HUES6 (cell line): ENCODE data around the gene CADPS.

Experiments used
- H3K27ac ChIP-seq: 2 replicates; pipeline ENCODE4 v1.7.0; 2013; ENCODE audit warnings: low read depth, mild to moderate bottlenecking, low read length, inconsistent platforms
- H3K27me3 ChIP-seq: 2 replicates; pipeline ENCODE4 v1.6.1; 2013; ENCODE audit warnings: low read length; ENCODE audit not compliant: control insufficient read depth, insufficient read depth
- H3K36me3 ChIP-seq: 2 replicates; pipeline ENCODE4 v1.6.1; 2013; ENCODE audit warnings: low read length; ENCODE audit not compliant: control insufficient read depth, insufficient read depth
- H3K4me1 ChIP-seq: 2 replicates; pipeline ENCODE4 v1.6.1; 2013; ENCODE audit warnings: low read length; ENCODE audit not compliant: control insufficient read depth, insufficient read depth
- H3K4me3 ChIP-seq: 2 replicates; pipeline ENCODE4 v1.5.1; 2013; ENCODE audit warnings: low read depth, low read length
- H3K9ac ChIP-seq: one replicate; pipeline ENCODE4 v1.6.1; 2013; ENCODE audit warnings: mild to moderate bottlenecking, low read length
- H3K9me3 ChIP-seq: 2 replicates; pipeline ENCODE4 v1.6.1; 2013; ENCODE audit warnings: low read depth, low read length; ENCODE audit not compliant: control insufficient read depth, insufficient read depth

Gene CADPS

GRCh38 chr3:62571916-62572315 lies 303.3 kb downstream of the CADPS start:
- no peak overlapping the region for H3K9ac ChIP-seq
- H3K4me3 ChIP-seq: no peak overlapping the region
- H3K27me3 ChIP-seq: no peaks in the 10 kb centered on the region
- H3K9me3 ChIP-seq: no peaks in the 10 kb centered on the region
- H3K36me3 ChIP-seq: no peaks in the 10 kb centered on the region
- no peak overlapping the region for H3K27ac ChIP-seq
- H3K4me1 ChIP-seq: peaks cover 3% of the 10 kb centered on the region; the same call in 1 of the 2 replicates

- Histone ChIP-seq H3K27ac (no peak overlapping the region), H3K9ac (no peak overlapping the region), H3K4me3 (no peak overlapping the region), H3K27me3 (no peaks in the 10 kb centered on the region), H3K4me1 (peaks cover 3% of the 10 kb centered on the region; the same call in 1 of the 2 replicates), H3K36me3 (no peaks in the 10 kb centered on the region), H3K9me3 (no peaks in the 10 kb centered on the region)
These were observed 304.3 kb downstream of the CADPS start for GRCh38 chr3:62570888-62571287.

- H3K9ac ChIP-seq: no peak overlapping the region
- no peaks in the 10 kb centered on the region for H3K27me3 ChIP-seq
- H3K4me1 ChIP-seq: peaks cover 3% of the 10 kb centered on the region; the same call in 1 of the 2 replicates
- H3K36me3 ChIP-seq: no peaks in the 10 kb centered on the region
- H3K27ac ChIP-seq: no peak overlapping the region
- H3K9me3 ChIP-seq: no peaks in the 10 kb centered on the region
- no peak overlapping the region for H3K4me3 ChIP-seq
These were observed 305.6 kb downstream of the CADPS start for GRCh38 chr3:62569609-62570008.

- Histone ChIP-seq H3K4me1 (peaks cover 3% of the 10 kb centered on the region; the same call in 1 of the 2 replicates), H3K4me3 (no peak overlapping the region), H3K27ac (no peak overlapping the region), H3K9ac (no peak overlapping the region), H3K36me3 (no peaks in the 10 kb centered on the region), H3K27me3 (no peaks in the 10 kb centered on the region), H3K9me3 (no peaks in the 10 kb centered on the region)
These were observed 307.9 kb downstream of the CADPS start for GRCh38 chr3:62567097-62568021.

- Histone ChIP-seq H3K4me3 (no peak overlapping the region), H3K9ac (no peak overlapping the region), H3K36me3 (no peaks in the 10 kb centered on the region), H3K4me1 (peaks cover 3% of the 10 kb centered on the region; the same call in 1 of the 2 replicates), H3K27me3 (no peaks in the 10 kb centered on the region), H3K27ac (no peak overlapping the region), H3K9me3 (no peaks in the 10 kb centered on the region)
These were observed 309.1 kb downstream of the CADPS start for GRCh38 chr3:62566022-62566557.

- Histone ChIP-seq H3K27me3 (no peaks in the 10 kb centered on the region), H3K9me3 (no peaks in the 10 kb centered on the region), H3K36me3 (no peaks in the 10 kb centered on the region), H3K4me3 (no peak overlapping the region), H3K27ac (no peak overlapping the region), H3K9ac (no peak overlapping the region), H3K4me1 (peaks cover 3% of the 10 kb centered on the region; the same call in 1 of the 2 replicates)
These were observed 312.6 kb downstream of the CADPS start for GRCh38 chr3:62562596-62562995.

- Histone ChIP-seq H3K27me3 (no peaks in the 10 kb centered on the region), H3K4me3 (no peak overlapping the region), H3K9ac (no peak overlapping the region), H3K36me3 (no peaks in the 10 kb centered on the region), H3K9me3 (no peaks in the 10 kb centered on the region), H3K27ac (no peak overlapping the region), H3K4me1 (no peaks in the 10 kb centered on the region)
These were observed 313.2 kb downstream of the CADPS start for GRCh38 chr3:62562017-62562416.

GRCh38 chr3:62559831-62560445 lies 315.3 kb downstream of the CADPS start:
- H3K4me1 ChIP-seq: peaks cover 8% of the 10 kb centered on the region; the same call in 1 of the 2 replicates
- H3K27me3 ChIP-seq: no peaks in the 10 kb centered on the region
- no peak overlapping the region for H3K27ac ChIP-seq
- no peak overlapping the region for H3K9ac ChIP-seq
- H3K4me3 ChIP-seq: no peak overlapping the region
- H3K36me3 ChIP-seq: no peaks in the 10 kb centered on the region
- H3K9me3 ChIP-seq: no peaks in the 10 kb centered on the region

GRCh38 chr3:62558549-62559112 lies 316.6 kb downstream of the CADPS start:
- Histone ChIP-seq H3K9me3 (no peaks in the 10 kb centered on the region), H3K4me1 (peaks cover 8% of the 10 kb centered on the region; the same call in 1 of the 2 replicates), H3K36me3 (no peaks in the 10 kb centered on the region), H3K27ac (no peak overlapping the region), H3K4me3 (no peak overlapping the region), H3K9ac (no peak overlapping the region), H3K27me3 (no peaks in the 10 kb centered on the region)

GRCh38 chr3:62557983-62558382 lies 317.2 kb downstream of the CADPS start:
- no peak overlapping the region for H3K4me3 ChIP-seq
- no peak overlapping the region for H3K27ac ChIP-seq
- H3K36me3 ChIP-seq: no peaks in the 10 kb centered on the region
- H3K4me1 ChIP-seq: peaks cover 8% of the 10 kb centered on the region; the same call in 1 of the 2 replicates
- H3K9ac ChIP-seq: no peak overlapping the region
- no peaks in the 10 kb centered on the region for H3K27me3 ChIP-seq
- no peaks in the 10 kb centered on the region for H3K9me3 ChIP-seq
